HepG2 (cell line): Measurements from ENCODE around the gene MYPN.

Experiments
- CERS6 ChIP-seq: sonication (generic); formaldehyde crosslinking; IDR thresholded peaks from 2 replicates; pipeline ENCODE4 v1.5.0; 2020; ENCODE audit warnings: missing genetic modification reagents
- KDM1A ChIP-seq: IDR thresholded peaks from 2 replicates; pipeline ENCODE4 v1.6.1; 2016; ENCODE audit warnings: missing compliant biosample characterization
- RAD21 ChIP-seq: fragments of 450-650 bp; formaldehyde crosslinking; IDR thresholded peaks from 2 replicates; pipeline ENCODE4 v1.5.0; 2020; ENCODE audit warnings: mild to moderate bottlenecking
- ZBTB39 ChIP-seq: sonication (generic); formaldehyde crosslinking; IDR thresholded peaks from 2 replicates; pipeline ENCODE4 v1.5.0; 2020; ENCODE audit warnings: missing genetic modification reagents
- ZNF512 ChIP-seq: sonication (generic); formaldehyde crosslinking; IDR thresholded peaks from 2 replicates; pipeline ENCODE4 v1.4.0; 2020; ENCODE audit warnings: mild to moderate bottlenecking, missing genetic modification reagents

GRCh38 chr10:68121852-68122251 is 12.6 kb downstream of the MYPN start:
- no peak for TF ChIP-seq KDM1A (CRISPR knock-in tag)
- TF ChIP-seq RAD21 (CRISPR knock-in tag): no peak
- no peak for TF ChIP-seq ZBTB39 (CRISPR knock-in tag)
- TF ChIP-seq CERS6: no peak
- TF ChIP-seq ZNF512 (CRISPR knock-in tag): no peak
